HCT116 (cell line): ENCODE measurements around the gene SLC16A10. TPM values are rescaled to one million over a fixed set of nuclear protein-coding genes. Genes with fewer than 3 reads are reported as not detected.

Source experiments
- ATAC-seq: fragments of 200-7000 bp; cut with Tn5 transposase; 2 replicates; pipeline ENCODE4 v1.9.1; 2020; ENCODE audit warnings: mild to moderate bottlenecking, moderate library complexity
- BruUV-seq: library from RNA; stranded (reverse); fragments of 400-500 nt; replicated peaks from 2 replicates; lab custom pipeline; 2021; lab: Mats Ljungman, UMichigan
- CTCF ChIA-PET: fragments of 300-600 bp; sonication (Branson Sonifier 250); formaldehyde crosslinking; loops from one replicate; lab custom pipeline; 2021; ENCODE audit warnings: antibody characterized with exemption; lab: Charles Lee
- POLR2A ChIA-PET: fragments of 300-600, 350-600 bp; sonication (Branson Sonifier 250); formaldehyde crosslinking; loops from one replicate; lab custom pipeline; 2021; ENCODE audit warnings: antibody characterized with exemption; lab: Charles Lee
- RAD21 ChIA-PET, 2 experiments: fragments of 300-600 bp; sonication (Branson Sonifier 250); formaldehyde crosslinking; loops; one replicate each; lab custom pipeline; 2023; ENCODE audit warnings: low total read pairs in 2 of 2; ENCODE audit not compliant: uncharacterized antibody in 2 of 2, unreplicated experiment in 2 of 2, low non-redundant PET in 1 of 2; lab: Charles Lee
- DNase-seq: peaks from one replicate; pipeline ENCODE4 v3.0.0-alpha.2; 2010; ENCODE audit warnings: low read depth, low spot score
- H2AFZ ChIP-seq: fragments of 200-600 bp; shearing (Covaris generic), sonication (generic); 2 replicates; pipeline ENCODE4 v1.6.1; 2017; ENCODE audit warnings: low read depth, mixed run types, mixed read lengths, antibody characterized with exemption, low read length; ENCODE audit not compliant: poor library complexity, severe bottlenecking
- H3K27ac ChIP-seq: 2 replicates; pipeline ENCODE4 v1.5.1; 2012; ENCODE audit warnings: low read depth, low read length
- H3K27me3 ChIP-seq: fragments of 200-600 bp; sonication (generic); 2 replicates; pipeline ENCODE4 v1.6.1; 2016; ENCODE audit warnings: mixed run types, low read length, mixed read lengths; ENCODE audit not compliant: insufficient read depth
- H3K36me3 ChIP-seq, 2 experiments: fragments of 200-500 bp in 1 of 2; fragments of 200-600 bp in 1 of 2; sonication (Bioruptor generic) in 1 of 2; sonication (generic) in 1 of 2; 2 replicates each; pipeline versions ENCODE4 v1.5.1 to v1.6.1; 2014 to 2016; ENCODE audit warnings: low read length in 2 of 2, inconsistent platforms in 1 of 2, mixed read lengths in 1 of 2, mixed run types in 1 of 2; ENCODE audit not compliant: insufficient read depth in 2 of 2, control insufficient read depth in 1 of 2
- H3K4me1 ChIP-seq, 2 experiments: fragments of 200-600 bp in 1 of 2; sonication (generic) in 1 of 2; 2 replicates each; pipeline versions ENCODE4 v1.5.1 to v1.6.1; 2012 to 2017; ENCODE audit warnings: low read length in 2 of 2, inconsistent platforms in 1 of 2, mild to moderate bottlenecking in 1 of 2, mixed read lengths in 1 of 2, mixed run types in 1 of 2, moderate library complexity in 1 of 2; ENCODE audit not compliant: insufficient read depth in 2 of 2, control insufficient read depth in 1 of 2
- H3K4me2 ChIP-seq: fragments of 200-600 bp; sonication (generic); 2 replicates; pipeline ENCODE4 v1.6.1; 2017; ENCODE audit warnings: mixed run types, low read length, mixed read lengths
- H3K4me3 ChIP-seq, 2 experiments: fragments of 200-600 bp in 1 of 2; sonication (generic) in 1 of 2; replicated peaks in 1 of 2; 2 replicates each; pipeline ENCODE4 v1.5.1; 2011 to 2016; ENCODE audit warnings: low read length in 2 of 2, control low read depth in 1 of 2, low read depth in 1 of 2, mild to moderate bottlenecking in 1 of 2, mixed read lengths in 1 of 2, mixed run types in 1 of 2
- H3K79me2 ChIP-seq: fragments of 200-600 bp; sonication (generic); 2 replicates; pipeline ENCODE4 v1.6.1; 2017; ENCODE audit warnings: mild to moderate bottlenecking, mixed run types, low read length, moderate library complexity, mixed read lengths; ENCODE audit not compliant: insufficient read depth
- H3K9ac ChIP-seq: fragments of 200-600 bp; sonication (generic); 2 replicates; pipeline ENCODE4 v1.6.1; 2016; ENCODE audit warnings: low read length, mixed read lengths
- H3K9me2 ChIP-seq: fragments of 200-600 bp; sonication (generic), shearing (Covaris generic); 2 replicates; pipeline ENCODE4 v1.6.1; 2017; ENCODE audit warnings: mixed run types, mild to moderate bottlenecking, moderate library complexity; ENCODE audit not compliant: insufficient read depth
- H3K9me3 ChIP-seq, 2 experiments: fragments of 200-500 bp in 1 of 2; fragments of 200-600 bp in 1 of 2; sonication (Bioruptor generic) in 1 of 2; sonication (generic) in 1 of 2; 2 replicates each; pipeline ENCODE4 v1.6.1; 2014 to 2017; ENCODE audit warnings: low read length in 2 of 2, mixed read lengths in 2 of 2, inconsistent platforms in 1 of 2, low read depth in 1 of 2, mild to moderate bottlenecking in 1 of 2, mixed run types in 1 of 2, moderate library complexity in 1 of 2; ENCODE audit not compliant: control insufficient read depth in 1 of 2, insufficient read depth in 1 of 2
- H4K20me1 ChIP-seq: fragments of 200-600 bp; sonication (generic), shearing (Covaris generic); 2 replicates; pipeline ENCODE4 v1.6.1; 2017; ENCODE audit warnings: mixed run types, mild to moderate bottlenecking, moderate library complexity; ENCODE audit not compliant: insufficient read depth
- ATF3 ChIP-seq: IDR thresholded peaks from 2 replicates; pipeline ENCODE4 v1.6.1; 2012
- CBX3 ChIP-seq: IDR thresholded peaks from 2 replicates; pipeline ENCODE4 v1.6.1; 2012; ENCODE audit warnings: low read depth
- EGR1 ChIP-seq: IDR thresholded peaks from 2 replicates; pipeline ENCODE4 v1.6.1; 2012; ENCODE audit warnings: low read depth
- ELF1 ChIP-seq: IDR thresholded peaks from 2 replicates; pipeline ENCODE4 v1.6.1; 2012; ENCODE audit warnings: low read depth, borderline replicate concordance
- EZH2 ChIP-seq: fragments of 200-600 bp; sonication (generic); IDR thresholded peaks from 2 replicates; pipeline ENCODE4 v1.6.1; 2017; ENCODE audit warnings: antibody characterized with exemption, mixed run types
- EZH2phosphoT487 ChIP-seq: fragments of 200-600 bp; IDR thresholded peaks from 2 replicates; pipeline ENCODE4 v1.6.1; 2018; ENCODE audit warnings: antibody characterized with exemption, borderline replicate concordance
- FOSL1 ChIP-seq: IDR thresholded peaks from 2 replicates; pipeline ENCODE4 v1.6.1; 2012; ENCODE audit warnings: low read depth
- JUND ChIP-seq: IDR thresholded peaks from 2 replicates; pipeline ENCODE4 v1.6.1; 2012
- MAX ChIP-seq: IDR thresholded peaks from 2 replicates; pipeline ENCODE4 v1.6.1; 2012
- POLR2A ChIP-seq: IDR thresholded peaks from 2 replicates; pipeline ENCODE4 v1.7.0; 2011; ENCODE audit warnings: borderline replicate concordance; ENCODE audit not compliant: insufficient read depth, insufficient read length; ENCODE audit errors: extremely low read depth
- POLR2AphosphoS5 ChIP-seq: IDR thresholded peaks from 2 replicates; pipeline ENCODE4 v1.6.1; 2011; ENCODE audit warnings: mild to moderate bottlenecking, low read depth, low read length, moderate library complexity
- RAD21 ChIP-seq: IDR thresholded peaks from 2 replicates; pipeline ENCODE4 v1.6.1; 2012; ENCODE audit warnings: low read depth, mild to moderate bottlenecking
- TCF7L2 ChIP-seq: IDR thresholded peaks from 2 replicates; pipeline ENCODE4 v1.7.0; 2011; ENCODE audit warnings: borderline replicate concordance, inconsistent platforms; ENCODE audit not compliant: insufficient read depth, insufficient read length; ENCODE audit errors: extremely low read depth
- YY1 ChIP-seq: IDR thresholded peaks from 2 replicates; pipeline ENCODE4 v1.6.1; 2011; ENCODE audit warnings: low read length, low read depth, moderate library complexity, mild to moderate bottlenecking; ENCODE audit not compliant: insufficient replicate concordance; ENCODE audit errors: extremely low read depth
- ZFX ChIP-seq: fragments of 450-650 bp; IDR thresholded peaks from 2 replicates; pipeline ENCODE4 v1.6.1; 2017
- ZNF274 ChIP-seq: fragments of 200-500 bp; sonication (Bioruptor generic); IDR thresholded peaks from 2 replicates; pipeline ENCODE4 v1.6.1; 2014; ENCODE audit warnings: mild to moderate bottlenecking, low read depth, low read length, inconsistent platforms
- intact Hi-C: fragments of 100-400 bp; cut with micrococcal nuclease; formaldehyde crosslinking; loops from 2 replicates; pipeline ENCODE4 v1.10.0; 2022
- total RNA-seq: library from RNA; stranded (reverse); gene quantifications from one replicate; pipeline ENCODE4 v1.2.1, GENCODE V29; 2021; ENCODE audit not compliant: unreplicated experiment
- TF ChIP-seq, protein P1 (sequence below): IDR thresholded peaks from 2 replicates; pipeline ENCODE4 v1.6.1; 2012; ENCODE audit warnings: low read depth
- TF ChIP-seq, protein P2 (sequence below): IDR thresholded peaks from 2 replicates; pipeline ENCODE4 v1.6.1; 2011; ENCODE audit warnings: mild to moderate bottlenecking, low read length, moderate library complexity; ENCODE audit not compliant: insufficient replicate concordance; ENCODE audit errors: extremely low read depth
- TF ChIP-seq, protein P3 (sequence below), 3 experiments: fragments of 200-600 bp in 1 of 3; sonication (generic) in 1 of 3; IDR thresholded peaks in 2 of 3; conservative IDR thresholded peaks in 1 of 3; 2 replicates each; pipeline ENCODE4 v1.5.1; 2012 to 2017; ENCODE audit warnings: low read depth in 2 of 3, low read length in 2 of 3, antibody characterized with exemption in 1 of 3, borderline replicate concordance in 1 of 3, control low read depth in 1 of 3, mild to moderate bottlenecking in 1 of 3, mixed read lengths in 1 of 3, mixed run types in 1 of 3, moderate library complexity in 1 of 3; ENCODE audit not compliant: insufficient read depth in 1 of 3

Gene SLC16A10
- total RNA-seq, 1 experiment from 2014 or later, result 8.3 TPM

GRCh38 chr6:111239461-111239860 is 152.2 kb downstream of the SLC16A10 start:
- H3K4me1 ChIP-seq, result peaks cover 0 to 3% of the 10 kb centered on the region in 2 experiments; a peak in 1 of 4 replicates
- ChIA-PET CTCF (no interaction called here), POLR2A (no interaction called here), RAD21 (no interaction called here)
- no peaks in the 10 kb centered on the region for H3K9me2 ChIP-seq
- H3K27me3 ChIP-seq, result no peaks in the 10 kb centered on the region
- H3K36me3 ChIP-seq, result no peaks in the 10 kb centered on the region
- no peak for ATAC-seq
- no peak for DNase-seq
- H3K4me2 ChIP-seq, result no peak overlapping the region
- no peaks in the 10 kb centered on the region for H3K9me3 ChIP-seq
- no peak overlapping the region for H3K27ac ChIP-seq
- no peak overlapping the region for H3K4me3 ChIP-seq
- TF ChIP-seq EZH2, result no peak
- TF ChIP-seq EZH2phosphoT487, result no peak
- no peak for TF ChIP-seq ZNF274
- no peak for TF ChIP-seq POLR2AphosphoS5
- TF ChIP-seq YY1, result no peak
- TF ChIP-seq RAD21, result no peak
- TF ChIP-seq ELF1, result no peak
- no peak for TF ChIP-seq ATF3
- no peak for TF ChIP-seq EGR1
- no peak for TF ChIP-seq JUND
- no peak for TF ChIP-seq ZFX
- TF ChIP-seq POLR2A, result no peak
- no peak for TF ChIP-seq TCF7L2
- TF ChIP-seq, protein P1, sequence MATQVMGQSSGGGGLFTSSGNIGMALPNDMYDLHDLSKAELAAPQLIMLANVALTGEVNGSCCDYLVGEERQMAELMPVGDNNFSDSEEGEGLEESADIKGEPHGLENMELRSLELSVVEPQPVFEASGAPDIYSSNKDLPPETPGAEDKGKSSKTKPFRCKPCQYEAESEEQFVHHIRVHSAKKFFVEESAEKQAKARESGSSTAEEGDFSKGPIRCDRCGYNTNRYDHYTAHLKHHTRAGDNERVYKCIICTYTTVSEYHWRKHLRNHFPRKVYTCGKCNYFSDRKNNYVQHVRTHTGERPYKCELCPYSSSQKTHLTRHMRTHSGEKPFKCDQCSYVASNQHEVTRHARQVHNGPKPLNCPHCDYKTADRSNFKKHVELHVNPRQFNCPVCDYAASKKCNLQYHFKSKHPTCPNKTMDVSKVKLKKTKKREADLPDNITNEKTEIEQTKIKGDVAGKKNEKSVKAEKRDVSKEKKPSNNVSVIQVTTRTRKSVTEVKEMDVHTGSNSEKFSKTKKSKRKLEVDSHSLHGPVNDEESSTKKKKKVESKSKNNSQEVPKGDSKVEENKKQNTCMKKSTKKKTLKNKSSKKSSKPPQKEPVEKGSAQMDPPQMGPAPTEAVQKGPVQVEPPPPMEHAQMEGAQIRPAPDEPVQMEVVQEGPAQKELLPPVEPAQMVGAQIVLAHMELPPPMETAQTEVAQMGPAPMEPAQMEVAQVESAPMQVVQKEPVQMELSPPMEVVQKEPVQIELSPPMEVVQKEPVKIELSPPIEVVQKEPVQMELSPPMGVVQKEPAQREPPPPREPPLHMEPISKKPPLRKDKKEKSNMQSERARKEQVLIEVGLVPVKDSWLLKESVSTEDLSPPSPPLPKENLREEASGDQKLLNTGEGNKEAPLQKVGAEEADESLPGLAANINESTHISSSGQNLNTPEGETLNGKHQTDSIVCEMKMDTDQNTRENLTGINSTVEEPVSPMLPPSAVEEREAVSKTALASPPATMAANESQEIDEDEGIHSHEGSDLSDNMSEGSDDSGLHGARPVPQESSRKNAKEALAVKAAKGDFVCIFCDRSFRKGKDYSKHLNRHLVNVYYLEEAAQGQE, result no peak
- TF ChIP-seq, protein P2, sequence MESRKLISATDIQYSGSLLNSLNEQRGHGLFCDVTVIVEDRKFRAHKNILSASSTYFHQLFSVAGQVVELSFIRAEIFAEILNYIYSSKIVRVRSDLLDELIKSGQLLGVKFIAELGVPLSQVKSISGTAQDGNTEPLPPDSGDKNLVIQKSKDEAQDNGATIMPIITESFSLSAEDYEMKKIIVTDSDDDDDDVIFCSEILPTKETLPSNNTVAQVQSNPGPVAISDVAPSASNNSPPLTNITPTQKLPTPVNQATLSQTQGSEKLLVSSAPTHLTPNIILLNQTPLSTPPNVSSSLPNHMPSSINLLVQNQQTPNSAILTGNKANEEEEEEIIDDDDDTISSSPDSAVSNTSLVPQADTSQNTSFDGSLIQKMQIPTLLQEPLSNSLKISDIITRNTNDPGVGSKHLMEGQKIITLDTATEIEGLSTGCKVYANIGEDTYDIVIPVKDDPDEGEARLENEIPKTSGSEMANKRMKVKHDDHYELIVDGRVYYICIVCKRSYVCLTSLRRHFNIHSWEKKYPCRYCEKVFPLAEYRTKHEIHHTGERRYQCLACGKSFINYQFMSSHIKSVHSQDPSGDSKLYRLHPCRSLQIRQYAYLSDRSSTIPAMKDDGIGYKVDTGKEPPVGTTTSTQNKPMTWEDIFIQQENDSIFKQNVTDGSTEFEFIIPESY, result no peak
- no peak for TF ChIP-seq MAX
- no peak for TF ChIP-seq FOSL1
- TF ChIP-seq, protein P3, sequence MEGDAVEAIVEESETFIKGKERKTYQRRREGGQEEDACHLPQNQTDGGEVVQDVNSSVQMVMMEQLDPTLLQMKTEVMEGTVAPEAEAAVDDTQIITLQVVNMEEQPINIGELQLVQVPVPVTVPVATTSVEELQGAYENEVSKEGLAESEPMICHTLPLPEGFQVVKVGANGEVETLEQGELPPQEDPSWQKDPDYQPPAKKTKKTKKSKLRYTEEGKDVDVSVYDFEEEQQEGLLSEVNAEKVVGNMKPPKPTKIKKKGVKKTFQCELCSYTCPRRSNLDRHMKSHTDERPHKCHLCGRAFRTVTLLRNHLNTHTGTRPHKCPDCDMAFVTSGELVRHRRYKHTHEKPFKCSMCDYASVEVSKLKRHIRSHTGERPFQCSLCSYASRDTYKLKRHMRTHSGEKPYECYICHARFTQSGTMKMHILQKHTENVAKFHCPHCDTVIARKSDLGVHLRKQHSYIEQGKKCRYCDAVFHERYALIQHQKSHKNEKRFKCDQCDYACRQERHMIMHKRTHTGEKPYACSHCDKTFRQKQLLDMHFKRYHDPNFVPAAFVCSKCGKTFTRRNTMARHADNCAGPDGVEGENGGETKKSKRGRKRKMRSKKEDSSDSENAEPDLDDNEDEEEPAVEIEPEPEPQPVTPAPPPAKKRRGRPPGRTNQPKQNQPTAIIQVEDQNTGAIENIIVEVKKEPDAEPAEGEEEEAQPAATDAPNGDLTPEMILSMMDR (IDR thresholded peaks at IDR 0.05 in 2 of 3, conservative IDR thresholded peaks at IDR 0.05 in 1 of 3; ENCODE audit: borderline replicate concordance in 1 of 3, insufficient read depth in 1 of 3, low read depth in 2 of 3, low read length in 2 of 3), result no peak
- no peak for TF ChIP-seq CBX3
- no peaks in the 10 kb centered on the region for H4K20me1 ChIP-seq
- no peak overlapping the region for H3K9ac ChIP-seq
- H2AFZ ChIP-seq, result no peak overlapping the region
- intact Hi-C loops, result no loop called here
- H3K79me2 ChIP-seq, result no peaks in the 10 kb centered on the region
- BruUV-seq, result no TSS peak
